NCI-H345 treated with DMSO at 0.1 percent for 48 hours (cell line): ENCODE data around the gene COL4A1.

Source experiments
- DNase-seq: peaks from one replicate; lab custom pipeline; 2025; ENCODE audit not compliant: unreplicated experiment; lab: John Stamatoyannopoulos, UW

The COL4A1 gene

DNA sequence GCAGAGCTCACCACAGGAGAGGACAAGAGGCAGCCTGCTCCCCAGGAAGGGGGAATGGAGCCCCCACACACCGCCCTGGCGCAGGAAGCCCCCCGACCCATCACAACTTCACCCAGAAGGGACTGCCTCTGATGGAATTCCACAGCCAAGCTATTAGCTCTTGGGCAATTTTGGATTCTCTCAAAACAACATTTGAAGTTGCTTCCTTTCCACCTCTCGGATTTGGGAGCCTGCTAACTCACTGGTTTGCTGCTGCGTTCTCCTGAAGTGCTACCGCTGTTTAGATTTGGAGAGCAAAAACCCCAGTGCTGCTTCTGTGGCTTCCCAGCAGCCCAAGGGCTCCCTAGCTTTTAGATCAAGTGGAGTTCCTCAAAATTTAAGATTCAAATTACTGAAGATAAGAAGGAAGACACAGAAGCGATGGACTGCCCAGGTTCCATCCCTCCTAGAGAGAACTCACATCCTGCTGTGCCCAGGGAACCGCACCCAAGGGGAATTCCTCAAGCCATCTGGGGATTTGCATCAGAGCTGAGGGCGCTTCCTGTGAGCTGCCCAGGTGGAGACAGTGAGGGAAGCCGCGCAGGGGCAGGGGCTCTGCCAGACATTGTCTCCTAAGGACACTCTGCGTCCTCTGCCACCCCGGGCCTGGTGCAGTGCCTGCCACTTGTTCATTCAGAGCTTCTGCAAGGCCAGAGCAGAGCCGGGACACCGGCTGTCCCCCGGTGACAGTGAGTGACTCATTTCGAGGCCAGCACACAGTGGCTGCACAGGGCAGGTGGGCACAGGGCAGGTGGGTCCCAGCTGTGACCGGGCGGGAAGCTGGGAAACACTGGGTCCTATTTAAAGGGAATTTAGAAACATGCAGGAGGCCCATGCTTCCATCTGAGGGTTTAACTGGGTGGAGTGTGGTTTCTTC is 45.5 kb downstream of the COL4A1 start:
- no peak for DNase-seq

GRCh38 chr13:110259651-110260050 is 47.3 kb downstream of the COL4A1 start:
- no peak for DNase-seq

DNA sequence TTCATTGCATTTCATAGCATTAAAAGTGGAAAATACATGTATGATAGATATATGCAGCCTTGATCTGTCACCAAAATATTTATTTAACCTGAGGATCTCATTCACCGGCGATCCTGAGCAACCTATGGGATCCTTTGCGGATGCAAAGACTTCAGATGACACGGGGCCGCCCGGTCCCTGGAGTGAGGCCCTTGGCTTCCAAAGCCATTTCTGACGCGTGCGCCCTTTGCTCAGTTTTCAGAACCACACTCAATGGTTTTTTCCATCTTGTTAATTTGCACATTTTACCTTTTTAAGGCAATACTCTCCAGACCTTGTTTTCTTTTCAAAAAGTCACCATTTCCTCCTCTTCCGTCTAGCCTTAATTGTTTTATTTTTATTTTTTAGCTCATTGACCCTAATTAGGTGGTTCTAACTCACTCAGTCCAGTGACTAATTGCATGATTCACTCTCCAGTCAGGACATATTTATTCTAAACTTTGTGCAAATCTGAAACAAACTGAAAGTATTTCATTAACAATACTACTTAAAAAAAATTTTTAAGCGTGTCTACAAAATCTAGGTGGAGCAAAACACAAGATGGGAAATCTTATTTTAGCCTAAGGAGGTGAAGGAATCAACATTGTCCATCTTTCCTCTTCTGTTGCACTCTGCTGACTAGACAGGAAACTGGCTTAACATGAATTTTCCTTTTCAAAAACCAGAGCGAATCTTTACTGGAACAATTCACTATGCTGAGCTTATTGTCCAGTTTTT is 47.9 kb downstream of the COL4A1 start:
- DNase-seq = no peak

DNA sequence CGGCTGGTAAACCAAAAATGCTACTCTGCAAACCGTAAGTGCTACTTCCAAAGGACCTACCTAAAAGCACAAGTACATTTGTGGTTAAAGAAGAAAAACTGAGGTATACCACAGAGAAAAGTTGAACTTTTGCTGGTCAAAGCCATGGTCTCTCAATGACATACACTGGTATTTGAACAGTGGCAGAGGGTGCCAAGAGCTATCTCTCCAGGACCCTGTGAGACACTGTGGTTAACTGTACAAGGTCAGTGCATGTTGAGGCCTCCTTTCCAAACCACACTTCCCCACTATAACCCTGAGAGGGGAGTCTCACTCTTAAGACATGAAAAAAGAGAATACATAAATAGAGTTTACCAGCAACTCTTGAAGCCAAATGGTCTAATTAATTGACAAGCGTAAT is 49.5 kb downstream of the COL4A1 start:
- DNase-seq = no peak

DNA sequence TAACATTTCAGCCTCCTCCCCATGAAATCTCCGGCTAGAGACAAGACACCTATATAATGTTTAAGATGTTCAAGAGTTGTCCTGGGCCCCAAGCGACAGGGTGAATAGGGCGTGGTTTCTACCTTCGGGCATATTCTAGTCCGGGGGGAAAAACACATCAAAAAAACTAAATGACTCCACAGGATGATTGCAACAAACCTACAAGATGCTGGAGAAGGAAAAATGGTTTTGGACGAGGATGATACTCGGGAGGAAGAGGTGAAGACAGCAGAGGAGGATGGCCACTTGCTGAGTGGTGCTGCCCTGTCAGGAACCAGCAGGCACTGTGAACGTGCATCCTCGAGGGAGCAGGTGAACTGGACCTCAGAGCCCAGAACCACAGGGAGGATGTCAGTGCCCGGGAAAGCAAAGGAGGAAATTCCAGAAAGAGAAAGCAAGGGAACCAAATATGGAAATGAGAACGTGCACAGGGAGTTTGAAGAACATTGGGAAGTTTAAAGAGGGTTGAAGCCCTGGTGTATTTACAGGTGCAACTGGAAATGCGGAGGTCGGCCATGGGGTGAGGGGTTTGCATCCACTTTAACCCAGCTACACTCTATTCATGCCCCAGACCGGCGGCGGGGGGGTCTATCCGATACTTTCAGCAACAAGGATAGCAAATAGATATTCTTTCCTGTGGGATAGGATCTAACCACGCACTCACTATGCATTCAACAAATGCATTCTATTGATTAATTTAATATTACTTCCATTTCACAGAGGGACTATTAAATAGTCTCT is 50.6 kb downstream of the COL4A1 start:
- no peak for DNase-seq

- DNase-seq = no peak
Measured at GRCh38 chr13:110254751-110255553, 52.0 kb downstream of the COL4A1 start.

DNA sequence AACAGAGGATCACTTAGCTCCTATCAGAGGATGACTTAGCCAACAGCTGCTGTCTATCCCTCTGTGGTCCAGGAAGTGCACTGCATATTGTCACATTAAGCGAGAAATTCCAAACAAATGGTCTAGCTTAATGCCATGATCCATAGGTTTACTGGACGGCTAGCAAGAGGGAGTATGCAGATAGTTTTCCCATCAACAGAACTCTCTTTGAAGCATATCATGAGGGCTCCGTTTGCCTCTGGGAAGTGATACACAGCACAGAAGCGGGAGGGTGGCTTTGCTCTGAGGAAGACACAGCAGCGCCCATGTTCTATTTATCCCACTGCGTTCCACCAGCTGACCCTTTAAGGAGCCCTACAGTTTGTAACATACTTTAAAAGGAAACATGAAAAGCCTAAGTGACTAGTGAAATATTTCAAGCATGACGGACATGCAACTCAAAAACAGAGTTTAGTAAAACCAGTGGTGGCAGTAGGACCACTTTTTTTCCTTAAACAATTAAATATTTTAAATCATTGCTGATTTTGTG is 52.7 kb downstream of the COL4A1 start:
- no peak for DNase-seq

DNA sequence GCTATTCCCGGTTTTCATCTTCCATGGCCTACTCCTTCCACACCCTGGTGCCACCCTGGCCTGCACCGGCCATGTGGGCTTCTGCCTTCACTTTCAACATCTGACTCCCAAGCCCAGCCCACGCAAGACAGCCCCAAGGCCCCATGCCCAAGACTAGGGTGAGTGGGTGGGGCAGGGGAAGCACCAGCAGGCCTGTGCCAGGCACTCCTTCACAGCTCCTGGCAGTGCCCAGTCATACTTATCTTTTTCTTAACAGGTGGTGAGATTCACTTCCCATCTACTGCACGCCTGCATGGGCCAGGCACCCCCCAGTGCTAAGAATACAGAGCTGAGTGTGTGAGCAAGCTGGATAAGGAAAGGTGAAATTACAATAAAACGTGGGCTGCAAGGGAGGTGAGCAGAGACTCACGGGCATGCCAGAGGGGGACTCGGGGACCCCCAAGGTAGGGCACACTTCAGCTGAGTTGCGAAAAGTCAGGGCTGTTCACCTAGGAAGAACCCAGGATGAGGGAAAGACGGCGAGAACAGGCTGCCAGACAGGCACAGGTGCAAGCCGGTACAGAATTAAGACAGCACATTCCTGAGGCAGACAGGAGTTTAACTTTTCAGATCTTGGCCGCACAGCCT is 55.7 kb downstream of the COL4A1 start:
- no peak for DNase-seq

GRCh38 chr13:110250258-110250891 is 56.6 kb downstream of the COL4A1 start:
- no peak for DNase-seq

- no peak for DNase-seq
Measured at GRCh38 chr13:110249326-110249725, 57.6 kb downstream of the COL4A1 start.

DNA sequence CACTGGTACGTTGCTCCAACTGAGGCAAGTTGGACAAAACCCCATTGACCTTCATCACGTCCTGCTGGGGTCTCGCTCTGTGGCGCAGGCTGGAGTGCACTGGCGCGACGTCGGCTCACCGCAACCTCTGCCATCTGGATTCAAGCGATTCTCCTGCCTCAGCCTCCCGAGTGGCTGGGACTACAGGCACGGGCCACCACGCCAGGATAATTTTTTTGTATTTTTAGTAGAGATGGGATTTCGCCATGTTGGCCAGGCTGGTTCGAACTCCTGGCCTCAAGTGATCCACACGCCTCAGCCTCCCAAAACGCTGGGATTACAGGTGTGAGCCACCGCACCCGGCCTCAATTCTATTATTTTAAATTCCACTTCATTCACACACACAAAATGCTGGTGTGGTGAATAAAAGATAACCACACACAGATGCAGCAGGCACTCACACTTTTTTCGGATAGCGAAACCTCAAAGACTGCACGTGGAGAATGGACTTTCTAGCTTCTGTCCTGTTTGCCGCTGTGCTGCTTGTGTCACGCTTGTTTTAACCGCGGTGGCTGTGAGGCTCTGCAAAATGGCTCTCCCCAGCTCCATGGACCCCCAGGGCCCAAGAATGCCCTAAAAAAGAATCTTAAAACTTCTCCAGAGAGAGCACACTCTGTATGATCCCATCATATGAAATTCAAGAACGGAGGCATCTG is 58.4 kb downstream of the COL4A1 start:
- DNase-seq = no peak

- DNase-seq = no peak
Measured at GRCh38 chr13:110246530-110246929, 60.4 kb downstream of the COL4A1 start.

GRCh38 chr13:110245416-110245899 is 61.5 kb downstream of the COL4A1 start:
- no peak for DNase-seq

DNA sequence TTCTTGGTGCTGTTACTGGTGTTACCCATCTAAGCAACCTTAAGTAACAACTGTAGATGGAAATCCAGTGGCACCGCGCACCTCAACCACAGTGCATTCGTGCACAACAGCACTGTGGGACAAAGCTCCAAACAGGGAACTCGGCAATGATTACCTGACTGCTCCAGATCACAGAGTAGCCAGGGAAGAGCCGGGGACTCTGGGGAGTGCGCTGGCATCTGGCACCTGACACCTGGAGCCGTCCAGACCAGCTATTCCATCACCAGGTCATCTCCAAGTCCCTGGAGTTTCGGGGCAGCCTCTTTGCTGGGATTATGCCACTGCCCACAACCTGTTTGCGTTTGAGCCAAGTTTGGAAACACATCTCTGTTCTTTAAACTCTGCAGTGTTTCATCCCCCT is 62.0 kb downstream of the COL4A1 start:
- DNase-seq = no peak

DNA sequence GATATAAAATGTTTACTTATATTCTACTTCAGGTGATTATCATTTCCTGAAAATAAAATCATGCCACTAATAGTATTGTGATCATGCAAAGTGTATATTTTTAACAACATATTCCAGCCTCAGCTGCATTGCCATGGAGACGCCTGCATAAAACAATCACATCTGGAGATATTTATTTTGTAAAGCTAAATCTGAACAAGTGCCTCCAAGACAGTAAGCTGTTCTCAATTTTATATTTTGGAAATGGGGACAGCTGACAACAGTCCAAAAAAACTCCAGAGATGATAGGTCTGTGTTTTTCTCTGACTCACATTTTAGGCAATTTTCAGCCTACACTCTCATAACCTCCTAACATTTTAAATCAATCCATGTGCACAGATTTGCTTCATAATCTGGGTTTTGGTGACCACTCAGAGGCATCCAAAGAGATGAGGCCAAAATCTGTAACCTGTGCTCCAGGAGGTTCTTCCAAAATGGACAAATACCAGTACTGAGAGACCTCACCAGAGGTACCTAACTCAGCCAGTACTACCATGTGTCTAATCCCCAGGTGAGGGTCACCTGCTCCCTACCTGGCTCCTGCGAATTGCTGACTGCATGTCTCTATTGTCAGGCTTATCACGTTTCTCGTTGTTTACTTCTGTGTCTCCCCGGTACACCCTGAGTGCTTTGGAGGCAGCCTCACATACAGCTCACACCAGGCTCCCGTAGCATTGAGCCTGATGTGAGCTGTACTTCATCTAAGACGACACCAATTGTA is 62.7 kb downstream of the COL4A1 start:
- no peak for DNase-seq

GRCh38 chr13:110242615-110243014 is 64.3 kb downstream of the COL4A1 start:
- no peak for DNase-seq

- no peak for DNase-seq
Measured at GRCh38 chr13:110240943-110241342, 66.0 kb downstream of the COL4A1 start.

GRCh38 chr13:110240352-110240751 is 66.6 kb downstream of the COL4A1 start:
- no peak for DNase-seq
